Right atrium auricular region (tissue), 2 donors: ENCODE data around the gene NR3C2. TPM values are rescaled to one million over a fixed set of nuclear protein-coding genes. Genes with fewer than 3 reads are reported as not detected.

Source experiments
- DNase-seq: peaks from one replicate; pipeline ENCODE4 v3.0.0-alpha.2; 2019; ENCODE audit warnings: low spot score
- H3K27ac ChIP-seq, 2 donors: fragments of 200-600 bp; sonication (generic); 1 replicate in 1 of 2; 2 replicates in 1 of 2; pipeline ENCODE4 v1.5.1; 2016 to 2019
- H3K27me3 ChIP-seq, 2 donors: fragments of 200-600 bp; sonication (generic); one replicate each; pipeline versions ENCODE4 v1.5.1 to v1.6.0; 2017 to 2019
- H3K36me3 ChIP-seq: fragments of 200-600 bp; sonication (generic); one replicate; pipeline ENCODE4 v1.5.1; 2016
- H3K4me1 ChIP-seq, 2 donors: fragments of 200-600 bp; sonication (generic); one replicate each; pipeline versions ENCODE4 v1.5.1 to v1.6.0; 2017 to 2019
- H3K4me3 ChIP-seq, 2 donors: fragments of 200-600 bp; sonication (generic); 1 replicate in 1 of 2; 2 replicates in 1 of 2; pipeline ENCODE4 v1.5.1; 2017 to 2019; ENCODE audit warnings: mild to moderate bottlenecking in 1 of 2, moderate library complexity in 1 of 2
- H3K9me3 ChIP-seq, 2 donors: fragments of 200-600 bp; sonication (generic); one replicate each; pipeline ENCODE4 v1.5.1; 2019
- total RNA-seq, 2 donors: library from RNA; depleted of rRNA; stranded (reverse); fragments of >200 nt; gene quantifications; one replicate each; pipeline ENCODE4 v1.1.0, GENCODE V29; 2016
- TF ChIP-seq, protein P1 (sequence below), 2 donors: fragments of 200-600 bp; sonication (generic); IDR thresholded peaks; one replicate each; pipeline ENCODE4 v1.5.1; 2019; ENCODE audit warnings: antibody characterized with exemption in 2 of 2

NR3C2 gene
- total RNA-seq, 2 donors from 2014 or later = 15.7 to 39.9 TPM

DNA sequence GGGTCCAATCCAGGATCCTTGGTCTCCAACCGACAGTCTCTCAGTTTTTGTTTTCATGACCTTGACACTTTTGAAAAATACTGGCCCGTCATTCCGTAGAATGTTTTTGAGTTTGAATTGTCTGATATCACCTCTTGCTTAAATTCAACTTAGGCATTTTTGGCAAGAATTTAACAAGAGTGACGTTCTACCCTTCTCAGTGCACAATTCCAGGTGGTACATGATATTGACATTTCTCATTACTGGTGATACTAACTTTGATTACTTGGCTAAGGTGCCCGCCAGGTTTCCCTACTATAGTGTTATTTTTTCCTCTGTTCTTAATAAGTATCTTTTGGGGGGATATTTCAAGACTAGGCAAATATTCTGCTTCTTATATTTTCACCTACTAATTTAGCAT, 215.1 kb downstream of the NR3C2 start:
- Histone ChIP-seq H3K27ac (no peak overlapping the region), H3K36me3 (no peaks in the 10 kb centered on the region), H3K27me3 (no peaks in the 10 kb centered on the region), H3K4me3 (no peak overlapping the region), H3K9me3 (no peaks in the 10 kb centered on the region), H3K4me1 (peaks cover 0 to 22% of the 10 kb centered on the region in 2 donors)
- DNase-seq = no peak
- TF ChIP-seq, protein P1, sequence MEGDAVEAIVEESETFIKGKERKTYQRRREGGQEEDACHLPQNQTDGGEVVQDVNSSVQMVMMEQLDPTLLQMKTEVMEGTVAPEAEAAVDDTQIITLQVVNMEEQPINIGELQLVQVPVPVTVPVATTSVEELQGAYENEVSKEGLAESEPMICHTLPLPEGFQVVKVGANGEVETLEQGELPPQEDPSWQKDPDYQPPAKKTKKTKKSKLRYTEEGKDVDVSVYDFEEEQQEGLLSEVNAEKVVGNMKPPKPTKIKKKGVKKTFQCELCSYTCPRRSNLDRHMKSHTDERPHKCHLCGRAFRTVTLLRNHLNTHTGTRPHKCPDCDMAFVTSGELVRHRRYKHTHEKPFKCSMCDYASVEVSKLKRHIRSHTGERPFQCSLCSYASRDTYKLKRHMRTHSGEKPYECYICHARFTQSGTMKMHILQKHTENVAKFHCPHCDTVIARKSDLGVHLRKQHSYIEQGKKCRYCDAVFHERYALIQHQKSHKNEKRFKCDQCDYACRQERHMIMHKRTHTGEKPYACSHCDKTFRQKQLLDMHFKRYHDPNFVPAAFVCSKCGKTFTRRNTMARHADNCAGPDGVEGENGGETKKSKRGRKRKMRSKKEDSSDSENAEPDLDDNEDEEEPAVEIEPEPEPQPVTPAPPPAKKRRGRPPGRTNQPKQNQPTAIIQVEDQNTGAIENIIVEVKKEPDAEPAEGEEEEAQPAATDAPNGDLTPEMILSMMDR (IDR thresholded peaks at IDR 0.05) = no peak

GRCh38 chr4:148226341-148226740, 215.9 kb downstream of the NR3C2 start:
- TF ChIP-seq, protein P1 (IDR thresholded peaks at IDR 0.05) = no peak
- H3K36me3 ChIP-seq = no peaks in the 10 kb centered on the region
- no peaks in the 10 kb centered on the region for H3K27me3 ChIP-seq
- no peak overlapping the region for H3K27ac ChIP-seq
- no peak for DNase-seq
- H3K4me1 ChIP-seq = peaks cover 0 to 22% of the 10 kb centered on the region in 2 donors
- no peak overlapping the region for H3K4me3 ChIP-seq
- no peaks in the 10 kb centered on the region for H3K9me3 ChIP-seq

GRCh38 chr4:148225639-148226038, 216.6 kb downstream of the NR3C2 start:
- no peak overlapping the region for H3K27ac ChIP-seq
- no peaks in the 10 kb centered on the region for H3K36me3 ChIP-seq
- H3K4me3 ChIP-seq = no peak overlapping the region
- peaks cover 0 to 22% of the 10 kb centered on the region in 2 donors for H3K4me1 ChIP-seq
- H3K27me3 ChIP-seq = no peaks in the 10 kb centered on the region
- no peak for DNase-seq
- H3K9me3 ChIP-seq = no peaks in the 10 kb centered on the region
- TF ChIP-seq, protein P1 (IDR thresholded peaks at IDR 0.05) = no peak

DNA sequence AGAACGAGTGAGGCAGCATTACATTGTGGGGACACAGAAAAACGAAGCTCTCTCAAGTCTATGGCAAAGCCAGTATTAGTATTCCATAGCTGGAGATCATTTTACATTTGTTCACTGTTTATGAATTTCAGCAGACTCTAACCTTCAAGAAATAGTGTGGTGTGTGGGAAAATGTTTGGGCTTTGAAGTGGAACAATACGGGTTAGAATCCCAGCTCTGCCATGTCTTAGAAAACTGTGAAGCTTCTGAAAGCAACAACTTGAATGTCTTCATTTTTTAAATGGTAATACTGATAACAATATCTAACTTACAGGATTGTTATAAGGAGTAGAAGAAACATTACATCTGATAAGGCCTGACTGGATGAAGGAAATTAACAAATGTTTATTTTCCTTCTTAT, 217.7 kb downstream of the NR3C2 start:
- Histone ChIP-seq H3K27ac (no peak overlapping the region), H3K4me1 (peaks cover 0 to 22% of the 10 kb centered on the region in 2 donors), H3K27me3 (no peaks in the 10 kb centered on the region), H3K4me3 (no peak overlapping the region), H3K9me3 (no peaks in the 10 kb centered on the region), H3K36me3 (no peaks in the 10 kb centered on the region)
- no peak for DNase-seq
- TF ChIP-seq, protein P1 (IDR thresholded peaks at IDR 0.05) = no peak

DNA sequence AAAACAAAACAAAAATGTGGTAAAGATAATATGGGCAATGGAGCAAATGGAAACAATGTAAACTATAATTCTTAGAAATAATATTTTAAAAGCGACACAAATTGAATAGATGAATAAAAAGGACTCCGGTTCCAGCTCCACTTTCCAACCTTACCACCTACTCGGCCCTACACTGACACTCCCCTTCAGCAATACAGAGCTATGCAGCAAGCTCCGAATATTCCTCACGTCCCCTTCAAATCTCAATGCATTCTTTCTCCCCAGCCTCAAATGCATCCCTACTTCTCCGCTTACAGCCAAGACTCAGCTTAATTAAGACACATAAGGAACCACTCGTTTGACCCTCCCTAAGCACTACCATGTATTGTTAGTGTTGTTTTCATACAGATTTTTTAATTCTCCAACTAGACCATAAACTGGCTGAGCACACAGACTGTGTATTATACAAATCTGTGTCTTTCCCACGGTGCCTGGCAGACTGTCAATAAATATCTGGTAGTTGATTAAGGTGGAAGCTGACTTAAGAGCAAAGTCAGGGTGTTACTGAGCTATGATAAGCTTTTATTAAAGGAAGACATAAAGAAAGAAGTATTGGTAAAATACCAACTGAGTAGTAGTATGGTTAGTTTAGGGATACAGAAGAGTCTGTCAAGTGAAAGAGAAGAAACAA, 219.1 kb downstream of the NR3C2 start:
- DNase-seq = no peak

More for the DNA sequence above, 219.1 kb downstream of the NR3C2 start:
- Histone ChIP-seq H3K9me3 (no peaks in the 10 kb centered on the region), H3K4me3 (no peak overlapping the region), H3K27ac (no peak overlapping the region), H3K36me3 (no peaks in the 10 kb centered on the region), H3K4me1 (peaks cover 0 to 22% of the 10 kb centered on the region in 2 donors), H3K27me3 (no peaks in the 10 kb centered on the region)
- TF ChIP-seq, protein P1 (IDR thresholded peaks at IDR 0.05) = no peak
